OCI-M1 (cell line): ENCODE results near the gene GALT.

Experiments used
- DNase-seq: peaks from one replicate; lab custom pipeline; 2025; lab: John Stamatoyannopoulos, UW

Gene GALT

GRCh38 chr9:34646211-34647083, at the start of gene GALT:
TSS of gene GALT (plus strand) at chr9:34646675. CDS start at chr9:34646705, 30 bp downstream.
- DNase-seq = peak; percentile 96

DNA sequence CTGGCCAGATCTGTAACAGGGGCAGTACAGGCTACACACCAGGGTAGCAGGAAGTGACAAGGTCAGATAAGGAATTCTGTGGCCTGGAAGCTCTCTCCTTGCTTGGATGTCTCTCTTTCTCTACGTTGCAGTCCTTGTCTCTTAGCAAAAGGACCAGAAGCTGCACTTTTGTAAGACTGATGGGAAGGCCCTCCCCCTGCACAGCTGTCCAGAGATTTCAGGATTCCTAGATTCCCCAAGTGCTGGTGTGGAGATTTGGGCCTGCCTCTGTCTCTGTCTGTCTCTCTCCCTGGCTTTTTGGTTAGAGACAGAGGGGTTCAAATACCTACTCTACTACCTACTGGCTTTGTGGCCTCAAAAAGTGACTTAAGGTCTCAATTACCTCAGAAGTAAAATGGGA, 46.9 kb upstream of the GALT start:
- DNase-seq = peak; percentile 10

- no peak for DNase-seq
Observed at GRCh38 chr9:34600908-34601307, 45.6 kb upstream of the GALT start.

- DNase-seq = no peak
Observed at GRCh38 chr9:34601937-34602573, 44.4 kb upstream of the GALT start.

DNA sequence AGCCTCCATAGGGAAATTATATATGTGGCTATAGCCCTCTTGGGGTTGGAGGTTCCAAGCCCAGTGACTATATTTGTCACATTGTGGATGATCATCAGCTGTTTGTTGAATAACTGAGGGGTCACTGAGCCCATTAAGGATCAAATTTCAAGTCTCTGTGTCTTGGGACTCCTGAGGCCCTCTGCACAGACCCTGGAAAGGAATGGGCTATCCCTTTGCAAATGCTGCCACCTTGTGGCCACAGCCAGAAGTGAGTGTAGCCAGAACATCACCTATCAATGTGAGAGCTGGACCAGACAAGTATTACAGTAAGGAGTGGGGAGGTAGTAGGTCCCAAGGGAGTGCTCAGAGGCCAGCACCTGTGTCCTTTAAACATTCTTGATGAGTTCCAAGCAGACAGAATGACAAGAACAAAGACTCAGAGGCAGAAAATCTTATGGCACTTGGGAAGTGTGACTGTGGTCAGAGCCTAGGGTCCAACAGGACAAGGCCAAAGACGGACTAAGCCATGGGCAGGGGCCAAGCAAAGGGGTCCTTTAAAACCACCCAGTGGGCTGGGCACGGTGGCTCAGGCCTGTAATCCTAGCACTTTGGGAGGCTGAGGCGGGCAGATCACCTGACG, 42.8 kb upstream of the GALT start:
- DNase-seq = peak; percentile 86

DNA sequence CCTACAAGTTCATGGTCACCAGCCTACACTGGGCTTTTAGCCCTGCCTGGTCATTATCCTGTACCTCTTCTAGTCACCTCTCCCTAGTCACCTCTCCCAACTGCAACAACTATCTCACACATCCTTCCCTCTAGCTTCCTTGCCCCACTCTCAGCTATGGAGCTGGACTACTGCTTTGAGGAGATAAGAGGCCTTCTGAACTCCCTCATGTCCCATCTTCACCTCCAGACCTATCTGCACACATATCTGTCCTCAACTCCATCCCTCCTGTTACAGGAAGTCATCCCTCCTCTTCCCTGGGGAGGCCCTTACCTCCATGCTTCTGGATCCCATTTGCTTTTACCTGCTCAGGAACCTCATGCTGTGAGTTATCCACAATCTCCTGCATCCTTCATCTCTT, 40.3 kb upstream of the GALT start:
- no peak for DNase-seq

DNA sequence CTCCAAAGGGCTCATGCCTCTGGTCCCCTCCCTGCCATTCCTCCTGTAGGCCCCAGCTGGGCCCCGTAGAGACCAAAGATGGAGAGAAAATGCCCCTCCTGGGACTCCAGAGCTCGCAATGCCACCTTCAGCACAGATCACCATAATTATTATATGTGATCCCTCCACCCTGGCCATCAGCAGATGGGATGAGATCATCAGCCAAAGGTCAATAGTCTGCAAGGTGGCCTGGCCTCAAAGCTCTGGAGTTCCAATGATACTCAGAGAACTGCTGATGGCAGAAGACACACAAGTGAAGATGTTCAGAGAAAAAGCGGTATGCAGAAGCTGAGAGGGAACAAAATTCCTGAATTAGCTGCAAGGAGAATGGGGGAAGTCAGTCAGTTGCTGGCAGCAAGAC, 39.6 kb upstream of the GALT start:
- no peak for DNase-seq

GRCh38 chr9:34607331-34607730, 39.1 kb upstream of the GALT start:
- no peak for DNase-seq

GRCh38 chr9:34610434-34611206, 35.9 kb upstream of the GALT start:
- DNase-seq = peak; percentile 16

DNA sequence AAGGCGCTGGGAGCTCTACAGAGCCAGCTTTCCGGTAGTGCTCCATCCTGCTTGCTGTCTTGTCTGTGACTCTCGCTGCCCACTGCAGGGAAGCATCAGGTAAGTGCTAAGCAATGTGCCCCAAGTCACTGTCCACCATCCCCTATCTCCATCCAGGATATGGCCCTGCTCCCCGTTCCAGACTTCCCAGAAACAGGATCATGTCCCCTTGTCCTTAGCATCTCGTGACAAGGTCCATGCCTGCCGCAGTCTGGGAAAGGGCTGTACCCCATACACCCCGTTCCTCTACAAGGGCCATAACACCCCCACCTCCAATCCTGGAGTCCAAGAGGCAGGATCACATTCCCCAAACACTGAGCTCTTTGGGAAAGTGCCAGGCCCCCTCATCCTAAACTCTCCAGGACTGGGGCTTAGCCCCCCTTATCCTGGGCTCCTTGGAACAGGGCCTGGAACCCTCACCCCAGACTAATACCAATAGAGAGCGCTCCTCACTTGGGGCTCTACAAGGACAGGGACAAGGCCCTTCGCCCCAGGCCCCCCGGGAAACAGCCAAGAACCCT, 35.1 kb upstream of the GALT start:
- no peak for DNase-seq

DNA sequence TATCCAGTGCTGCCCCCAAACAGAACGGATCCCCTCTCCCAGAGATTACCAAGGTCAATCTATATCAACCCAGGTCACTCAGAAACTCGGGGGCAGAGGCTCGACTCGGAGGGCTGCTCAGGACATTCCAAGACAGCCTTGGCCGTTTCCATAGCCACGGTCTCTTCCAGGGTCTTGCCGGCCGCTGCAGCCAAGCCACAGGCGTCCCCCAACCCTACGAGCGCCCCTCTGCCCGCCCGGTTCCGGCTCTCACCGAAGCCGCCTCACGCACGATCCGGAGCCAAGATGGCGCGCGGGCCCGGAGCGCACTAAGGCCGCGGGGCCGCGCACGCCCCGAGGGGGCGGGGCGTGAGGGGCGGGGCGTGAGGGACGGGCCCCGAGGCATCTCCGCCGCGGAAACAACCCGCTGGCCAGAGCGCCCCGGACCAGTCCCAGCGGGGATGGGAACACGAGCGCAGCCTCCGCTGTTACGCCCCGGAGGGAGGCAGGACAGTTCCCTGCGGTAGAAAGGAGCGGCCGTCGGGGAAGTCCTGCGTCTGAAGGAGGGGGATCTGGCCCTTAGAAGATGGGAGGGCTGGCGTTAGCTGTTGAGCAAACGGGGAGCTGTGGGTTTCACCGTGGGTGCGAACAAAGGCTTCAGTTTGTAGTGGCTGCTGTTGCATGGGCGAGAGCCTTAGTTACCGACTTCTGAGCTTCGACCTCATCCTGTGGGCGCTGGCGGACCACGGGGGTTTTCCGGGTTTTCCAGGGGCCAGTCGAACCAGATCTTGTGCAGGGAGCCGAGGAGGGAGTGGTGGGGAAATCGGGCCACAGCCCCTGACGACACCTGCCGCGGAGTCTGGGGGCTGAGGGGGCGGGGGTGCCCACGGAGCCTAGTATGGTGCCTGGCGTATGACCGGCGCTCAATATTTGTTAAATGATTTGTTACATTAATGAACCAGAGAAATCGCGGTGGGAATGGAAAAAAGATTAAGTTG, 34.4 kb upstream of the GALT start, which contains the start of gene RPP25L:
TSS of gene RPP25L (minus strand) at position 287 of the 977 bp plus-strand sequence. CDS start 801 bp downstream, outside the sequence.
- DNase-seq = peak; percentile 90

- peak; percentile 87 for DNase-seq
Observed at GRCh38 chr9:34612788-34613390, 33.6 kb upstream of the GALT start.

- DNase-seq = no peak
Observed at GRCh38 chr9:34615132-34615531, 31.3 kb upstream of the GALT start.

DNA sequence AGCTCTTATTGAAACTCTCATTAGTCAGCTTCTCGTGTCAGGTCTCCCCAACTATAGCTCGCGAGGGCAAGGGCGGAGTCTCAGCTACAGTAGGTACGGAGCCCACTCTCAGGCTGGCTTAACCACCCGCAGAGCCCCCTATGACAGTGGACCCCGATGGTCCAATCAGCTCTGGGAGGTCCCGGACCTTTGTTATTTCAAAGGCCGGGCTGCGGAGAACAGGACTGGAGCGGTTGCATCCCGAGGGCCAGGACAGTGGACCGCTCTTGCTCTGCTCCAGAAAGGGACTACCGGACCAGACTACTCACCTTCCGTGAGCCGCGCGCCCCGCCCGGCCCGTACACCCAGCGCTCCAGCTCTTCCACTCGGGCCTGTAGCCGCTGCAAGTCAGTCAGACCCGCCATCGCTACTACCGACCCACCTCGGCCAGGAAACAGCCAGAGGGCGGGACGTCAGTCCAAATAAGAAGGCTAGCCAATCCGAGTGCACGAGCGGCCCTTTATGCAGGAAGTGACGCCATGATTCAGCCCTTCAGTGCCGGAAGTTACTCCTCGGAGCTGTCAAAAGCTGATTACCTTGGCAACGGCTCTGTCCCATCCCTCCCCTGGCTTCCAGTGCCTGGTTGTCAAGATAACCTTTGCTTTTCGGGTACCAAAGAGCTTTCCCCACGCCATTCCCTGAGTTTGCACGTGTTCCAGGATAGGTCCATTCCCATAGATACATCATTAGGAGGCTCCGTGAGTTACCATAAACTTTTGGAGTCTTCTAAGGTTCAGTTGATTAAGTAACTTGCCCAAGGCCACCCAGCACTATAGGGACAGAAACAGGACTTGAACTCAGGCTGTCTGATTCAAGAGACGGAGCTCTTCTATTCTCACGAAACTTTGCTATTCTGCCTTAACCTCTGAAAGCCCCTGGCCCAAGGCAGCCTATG, 26.1 kb upstream of the GALT start, which contains the start of gene DCTN3:
TSS of gene DCTN3 (minus strand) at position 435 of the 934 bp plus-strand sequence. CDS start at position 404, 31 bp downstream.
- peak; percentile 97 for DNase-seq

DNA sequence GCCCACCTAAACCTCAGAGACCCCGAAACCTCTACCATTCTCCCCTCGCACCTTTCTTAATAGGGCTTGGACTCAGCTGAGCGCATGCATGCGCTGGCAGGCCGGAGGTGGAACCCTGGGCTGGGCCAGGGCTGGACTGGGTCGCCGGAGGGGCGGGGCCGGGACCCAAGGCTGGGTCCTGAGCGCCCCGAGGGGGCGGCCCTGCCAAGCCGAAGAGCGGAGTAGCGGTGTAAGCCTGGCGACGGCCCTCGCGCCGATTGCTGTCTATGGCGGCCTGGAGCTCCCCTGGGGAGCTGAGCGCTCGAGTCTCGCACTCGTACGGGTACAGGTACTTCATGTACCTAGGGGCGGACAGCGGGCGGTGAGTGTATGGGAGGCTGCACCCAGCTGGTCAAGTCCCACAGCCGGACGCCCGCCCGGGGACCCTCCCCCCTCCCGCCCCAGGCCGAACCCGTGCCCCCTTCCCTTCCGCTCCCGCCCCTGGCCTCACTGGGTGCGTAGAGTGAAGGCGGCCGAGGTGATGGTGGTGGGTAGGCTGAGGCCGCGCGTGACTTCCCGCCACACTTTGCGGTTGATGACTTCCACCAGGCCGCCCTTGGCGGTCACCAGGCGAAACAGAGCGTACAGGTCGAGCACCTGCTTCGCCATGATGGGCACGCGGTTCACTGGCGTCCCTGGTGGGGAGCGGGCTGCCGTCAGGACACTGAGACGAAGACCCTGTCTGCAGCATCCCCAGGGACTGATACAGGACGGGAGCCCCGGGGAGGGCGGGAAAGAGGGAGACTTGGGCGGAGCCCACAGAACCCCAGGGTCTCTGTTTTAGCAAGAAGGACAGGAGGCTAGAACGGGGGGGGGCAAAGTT, 22.9 kb upstream of the GALT start:
- no peak for DNase-seq

DNA sequence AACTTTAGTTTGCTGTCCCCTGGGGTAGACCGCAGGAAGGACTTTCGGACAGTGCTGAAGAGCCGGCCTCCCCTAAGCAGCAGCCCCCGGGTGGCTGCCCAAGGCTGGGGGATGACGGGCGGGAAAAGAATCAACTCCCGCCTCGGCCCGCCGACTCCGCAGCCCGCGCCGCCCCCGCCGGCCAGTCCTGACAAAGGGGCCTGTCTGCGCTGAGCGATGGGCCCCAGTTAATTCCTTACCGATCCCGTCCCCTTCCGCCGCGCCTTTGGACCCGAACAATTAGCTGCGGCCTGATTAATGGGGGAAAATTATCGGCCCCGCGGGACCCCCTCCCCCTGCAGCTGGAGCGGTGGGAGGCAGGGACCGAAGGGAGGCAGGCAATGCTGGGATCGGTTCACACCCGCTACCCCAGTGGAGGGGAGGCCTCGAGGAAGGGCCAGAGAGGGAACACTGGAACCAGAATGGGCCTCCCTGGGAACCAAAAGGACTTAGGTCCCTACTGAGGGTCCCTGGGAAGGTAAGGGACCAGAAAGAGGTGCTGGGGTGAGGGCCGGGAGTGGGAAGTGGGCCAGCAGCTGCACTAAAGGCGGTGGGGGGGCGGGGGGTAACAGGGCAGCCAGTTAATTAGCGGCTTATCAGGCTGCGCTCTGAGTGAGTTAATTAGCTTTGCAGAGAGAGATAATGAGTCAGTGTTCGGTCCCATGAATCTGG, 21.8 kb upstream of the GALT start:
- DNase-seq = no peak

- no peak for DNase-seq
Observed at GRCh38 chr9:34625186-34625486, 21.3 kb upstream of the GALT start.
